ENCODE data around the gene PTPRG. TPM values are rescaled to one million over a fixed set of nuclear protein-coding genes. Genes with fewer than 3 reads are reported as not detected.

The PTPRG gene
- total and polyA plus RNA-seq, 12 donors, result 6.3 to 119 (median 72.2) TPM

DNA sequence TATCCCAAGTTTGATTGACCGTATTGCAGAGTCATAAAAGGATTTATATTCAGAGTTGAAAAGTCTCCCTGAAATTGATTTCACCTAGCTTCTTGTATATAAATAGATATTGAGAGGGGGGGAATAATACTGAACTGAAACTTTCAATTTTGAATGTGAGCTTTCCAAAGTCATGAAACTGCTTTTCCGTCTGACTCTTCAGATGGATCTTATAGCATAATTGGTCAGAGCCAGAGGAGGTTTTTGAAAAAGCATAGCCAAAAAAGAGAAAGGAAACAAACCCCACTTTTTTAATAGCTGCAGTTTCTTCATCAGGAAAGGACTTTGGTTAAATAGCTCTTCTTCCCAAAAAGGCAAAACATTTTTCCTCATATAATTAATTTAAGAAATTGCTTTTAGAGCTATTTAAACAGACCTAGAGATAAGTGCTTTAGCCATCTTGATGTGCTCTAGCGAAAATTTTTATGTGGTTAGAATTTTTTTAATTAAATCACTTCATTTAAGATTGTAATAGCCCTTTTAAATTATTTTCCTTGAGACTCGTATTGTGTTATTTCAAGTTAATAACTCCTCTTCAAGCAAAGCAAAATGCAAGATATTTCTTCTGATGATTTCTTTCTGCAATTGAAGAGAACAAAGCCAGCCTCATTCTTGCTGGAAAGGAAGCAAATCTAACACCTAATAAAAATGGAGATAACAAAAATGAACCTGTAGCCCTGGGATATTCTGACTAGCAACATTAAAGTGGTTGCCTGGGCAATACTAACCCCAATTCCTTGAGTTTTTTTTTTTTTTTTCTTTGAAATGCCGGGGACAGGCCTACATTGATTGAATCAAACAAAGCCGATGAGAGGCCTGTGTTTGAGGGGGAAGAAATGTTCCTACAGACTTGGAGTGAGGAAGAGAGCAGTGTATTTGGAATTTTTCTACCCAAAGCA is 173.6 kb downstream of the PTPRG start:
- no peak for DNase-seq
- Histone ChIP-seq H3K36me3 (replicated peaks in 1 of 2) (no peaks in the 10 kb centered on the region), H3K4me1 (replicated peaks in 1 of 2) (peaks cover 10 to 17% of the 10 kb centered on the region in 2 donors), H3K27ac (no peak overlapping the region), H3K4me3 (no peak overlapping the region), H3K27me3 (no peaks in the 10 kb centered on the region), H3K9me3 (replicated peaks in 1 of 3) (no peaks in the 10 kb centered on the region)
- intact Hi-C loops (cut with DNase I), result no loop called here
- no peak for TF ChIP-seq POLR2A (IDR thresholded peaks at IDR 0.05)
- TF ChIP-seq, protein P1, sequence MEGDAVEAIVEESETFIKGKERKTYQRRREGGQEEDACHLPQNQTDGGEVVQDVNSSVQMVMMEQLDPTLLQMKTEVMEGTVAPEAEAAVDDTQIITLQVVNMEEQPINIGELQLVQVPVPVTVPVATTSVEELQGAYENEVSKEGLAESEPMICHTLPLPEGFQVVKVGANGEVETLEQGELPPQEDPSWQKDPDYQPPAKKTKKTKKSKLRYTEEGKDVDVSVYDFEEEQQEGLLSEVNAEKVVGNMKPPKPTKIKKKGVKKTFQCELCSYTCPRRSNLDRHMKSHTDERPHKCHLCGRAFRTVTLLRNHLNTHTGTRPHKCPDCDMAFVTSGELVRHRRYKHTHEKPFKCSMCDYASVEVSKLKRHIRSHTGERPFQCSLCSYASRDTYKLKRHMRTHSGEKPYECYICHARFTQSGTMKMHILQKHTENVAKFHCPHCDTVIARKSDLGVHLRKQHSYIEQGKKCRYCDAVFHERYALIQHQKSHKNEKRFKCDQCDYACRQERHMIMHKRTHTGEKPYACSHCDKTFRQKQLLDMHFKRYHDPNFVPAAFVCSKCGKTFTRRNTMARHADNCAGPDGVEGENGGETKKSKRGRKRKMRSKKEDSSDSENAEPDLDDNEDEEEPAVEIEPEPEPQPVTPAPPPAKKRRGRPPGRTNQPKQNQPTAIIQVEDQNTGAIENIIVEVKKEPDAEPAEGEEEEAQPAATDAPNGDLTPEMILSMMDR (IDR thresholded peaks at IDR 0.05), result no peak
- WGBS, 4 donors, result 73 to 84% (median 82%) methylated on average over 6 of the region's 6 CpGs

DNA sequence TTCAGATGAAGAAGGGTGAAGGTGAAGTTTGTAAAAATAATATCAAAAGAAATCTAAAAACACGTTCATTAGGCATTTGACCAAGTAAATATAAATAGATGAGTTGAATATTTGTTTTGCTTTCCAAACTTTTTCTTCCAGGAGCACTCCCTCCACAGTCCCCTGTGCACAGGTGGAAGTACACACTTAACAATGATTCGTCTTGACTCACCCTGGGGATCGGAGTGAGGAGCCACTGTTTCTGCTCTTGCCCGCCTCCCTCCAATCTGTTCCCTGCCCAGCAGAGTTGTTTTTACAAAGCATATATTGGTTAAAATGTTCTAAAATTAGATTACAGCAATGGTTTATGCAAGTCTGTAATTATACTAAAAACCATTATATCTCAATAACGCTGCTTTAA is 175.1 kb downstream of the PTPRG start:
- peaks cover 5 to 9% of the 10 kb centered on the region in 2 donors for H3K4me1 ChIP-seq (replicated peaks in 1 of 2)
- H3K27me3 ChIP-seq, result no peaks in the 10 kb centered on the region
- 88 to 94% (median 91%) methylated on average over 5 of the region's 5 CpGs for WGBS, 4 donors
- H3K36me3 ChIP-seq (replicated peaks in 1 of 2), result no peaks in the 10 kb centered on the region
- TF ChIP-seq POLR2A (IDR thresholded peaks at IDR 0.05), result no peak
- TF ChIP-seq, protein P1 (IDR thresholded peaks at IDR 0.05), result no peak
- H3K27ac ChIP-seq, result no peak overlapping the region
- no peaks in the 10 kb centered on the region for H3K9me3 ChIP-seq (replicated peaks in 1 of 3)
- DNase-seq, result no peak
- no peak overlapping the region for H3K4me3 ChIP-seq
- intact Hi-C loops (cut with DNase I), result no loop called here

- Histone ChIP-seq H3K4me1 (replicated peaks in 1 of 2) (no peaks in the 10 kb centered on the region), H3K27me3 (no peaks in the 10 kb centered on the region), H3K36me3 (replicated peaks in 1 of 2) (no peaks in the 10 kb centered on the region), H3K27ac (no peak overlapping the region), H3K9me3 (replicated peaks in 1 of 3) (no peaks in the 10 kb centered on the region), H3K4me3 (no peak overlapping the region)
- no peak for TF ChIP-seq POLR2A (IDR thresholded peaks at IDR 0.05)
- TF ChIP-seq, protein P1 (IDR thresholded peaks at IDR 0.05), result no peak
- 48 to 98% (median 91%) methylated on average over 1 of the region's 1 CpG for WGBS, 4 donors
- intact Hi-C loops (cut with DNase I), result no loop called here
- no peak for DNase-seq
These were observed 178.3 kb downstream of the PTPRG start for GRCh38 chr3:61739640-61740039.

DNA sequence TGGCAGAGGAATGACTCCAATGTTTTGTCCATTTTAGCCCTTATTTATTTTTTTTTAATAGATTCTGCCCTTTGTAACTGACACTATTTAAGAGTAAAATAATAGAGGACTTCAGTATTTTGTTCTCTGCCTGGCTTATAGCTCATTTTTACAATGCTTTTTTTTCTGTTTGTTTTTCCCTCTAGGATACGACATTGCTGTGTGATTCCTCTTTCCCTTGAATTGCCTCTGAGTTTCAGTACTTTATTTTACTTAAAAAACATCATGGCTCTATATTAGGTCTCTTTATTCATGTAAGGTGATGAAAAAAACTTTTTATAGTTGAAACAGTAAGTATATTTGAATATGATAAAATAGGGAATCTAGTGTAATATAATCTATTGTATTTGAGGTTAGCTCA is 179.1 kb downstream of the PTPRG start:
- Histone ChIP-seq H3K36me3 (replicated peaks in 1 of 2) (no peaks in the 10 kb centered on the region), H3K4me1 (replicated peaks in 1 of 2) (no peaks in the 10 kb centered on the region), H3K27me3 (no peaks in the 10 kb centered on the region), H3K4me3 (no peak overlapping the region), H3K27ac (no peak overlapping the region), H3K9me3 (replicated peaks in 1 of 3) (no peaks in the 10 kb centered on the region)
- DNase-seq, result no peak
- WGBS, 4 donors, result 67 to 89% (median 82%) methylated on average over 1 of the region's 1 CpG
- no peak for TF ChIP-seq POLR2A (IDR thresholded peaks at IDR 0.05)
- TF ChIP-seq, protein P1 (IDR thresholded peaks at IDR 0.05), result no peak
- intact Hi-C loops (cut with DNase I), result no loop called here

All from adrenal gland (tissue), 12 donors.